Neural progenitor cell (in vitro differentiated cells): ENCODE data around the gene HRH2.

Experiments used
- EZH2 ChIP-seq: fragments of 200-600 bp; sonication (generic); IDR thresholded peaks from 2 replicates; pipeline ENCODE4 v1.6.1; 2017; ENCODE audit warnings: antibody characterized with exemption, mild to moderate bottlenecking, moderate library complexity
- EZH2phosphoT487 ChIP-seq: fragments of 200-600 bp; sonication (generic); IDR thresholded peaks from 2 replicates; pipeline ENCODE4 v1.6.1; 2017; ENCODE audit warnings: antibody characterized with exemption
- TF ChIP-seq, protein P1 (sequence below): fragments of 200-600 bp; sonication (generic); IDR thresholded peaks from 2 replicates; pipeline ENCODE4 v1.5.1; 2017; ENCODE audit warnings: antibody characterized with exemption, mild to moderate bottlenecking

DNA sequence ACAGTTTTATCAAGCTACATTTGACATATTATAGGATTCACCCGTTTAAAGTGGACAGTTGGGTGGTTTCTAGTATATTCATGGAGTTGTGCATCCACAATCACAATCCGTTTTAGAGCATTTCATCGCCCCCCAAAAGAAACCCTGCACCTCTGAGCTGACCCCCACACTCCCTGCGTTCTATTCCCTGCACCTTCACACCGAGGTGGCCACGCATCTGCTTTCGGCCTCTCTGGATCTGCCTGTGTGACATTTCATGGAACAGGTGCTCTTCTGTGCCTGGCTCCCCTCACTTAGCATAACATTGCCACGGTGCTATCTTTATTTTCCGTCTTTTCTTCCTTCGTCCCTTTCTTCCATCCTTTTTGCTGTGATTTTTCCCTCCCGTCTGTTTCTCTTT, 32.7 kb downstream of the HRH2 start:
- TF ChIP-seq, protein P1, sequence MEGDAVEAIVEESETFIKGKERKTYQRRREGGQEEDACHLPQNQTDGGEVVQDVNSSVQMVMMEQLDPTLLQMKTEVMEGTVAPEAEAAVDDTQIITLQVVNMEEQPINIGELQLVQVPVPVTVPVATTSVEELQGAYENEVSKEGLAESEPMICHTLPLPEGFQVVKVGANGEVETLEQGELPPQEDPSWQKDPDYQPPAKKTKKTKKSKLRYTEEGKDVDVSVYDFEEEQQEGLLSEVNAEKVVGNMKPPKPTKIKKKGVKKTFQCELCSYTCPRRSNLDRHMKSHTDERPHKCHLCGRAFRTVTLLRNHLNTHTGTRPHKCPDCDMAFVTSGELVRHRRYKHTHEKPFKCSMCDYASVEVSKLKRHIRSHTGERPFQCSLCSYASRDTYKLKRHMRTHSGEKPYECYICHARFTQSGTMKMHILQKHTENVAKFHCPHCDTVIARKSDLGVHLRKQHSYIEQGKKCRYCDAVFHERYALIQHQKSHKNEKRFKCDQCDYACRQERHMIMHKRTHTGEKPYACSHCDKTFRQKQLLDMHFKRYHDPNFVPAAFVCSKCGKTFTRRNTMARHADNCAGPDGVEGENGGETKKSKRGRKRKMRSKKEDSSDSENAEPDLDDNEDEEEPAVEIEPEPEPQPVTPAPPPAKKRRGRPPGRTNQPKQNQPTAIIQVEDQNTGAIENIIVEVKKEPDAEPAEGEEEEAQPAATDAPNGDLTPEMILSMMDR = no peak
- TF ChIP-seq EZH2phosphoT487 (no peak), EZH2 (no peak)
